HG02973 (cell line): ENCODE data around the gene TXNRD2.
"Not testable (repeated sequence)": the region's sequence is repeated elsewhere in the genome, so short reads cannot be mapped to it uniquely, and the experiment has no call there.

Source experiments
- ATAC-seq: cut with Tn5 transposase; IDR thresholded peaks from one replicate; pipeline ENCODE4 v1.9.1; 2021; ENCODE audit warnings: moderate library complexity; ENCODE audit not compliant: unreplicated experiment

Gene TXNRD2

GRCh38 chr22:19890502-19891316 is 50.9 kb downstream of the TXNRD2 start:
- no peak for ATAC-seq

- no peak for ATAC-seq
These were observed 51.7 kb downstream of the TXNRD2 start for GRCh38 chr22:19889951-19890350.

- ATAC-seq, result no peak
These were observed 53.4 kb downstream of the TXNRD2 start for GRCh38 chr22:19888131-19888746.

GRCh38 chr22:19887256-19887985 is 54.2 kb downstream of the TXNRD2 start:
- no peak for ATAC-seq

GRCh38 chr22:19886605-19887255 is 54.9 kb downstream of the TXNRD2 start:
- no peak for ATAC-seq

- no peak for ATAC-seq
These were observed 55.6 kb downstream of the TXNRD2 start for GRCh38 chr22:19885841-19886592.

- ATAC-seq, result no peak
These were observed 56.5 kb downstream of the TXNRD2 start for GRCh38 chr22:19884954-19885751.

- no peak for ATAC-seq
These were observed 57.3 kb downstream of the TXNRD2 start for GRCh38 chr22:19884161-19884953.

GRCh38 chr22:19883446-19883845 is 58.2 kb downstream of the TXNRD2 start:
- not testable (repeated sequence) for ATAC-seq

GRCh38 chr22:19882446-19883381 is 58.9 kb downstream of the TXNRD2 start:
- ATAC-seq, result no peak

GRCh38 chr22:19880786-19881569 is 60.6 kb downstream of the TXNRD2 start:
- ATAC-seq, result no peak

- no peak for ATAC-seq
These were observed 61.4 kb downstream of the TXNRD2 start for GRCh38 chr22:19879992-19880785.

- ATAC-seq, result no peak
These were observed 62.0 kb downstream of the TXNRD2 start for GRCh38 chr22:19879643-19879991.

- no peak for ATAC-seq
These were observed 62.4 kb downstream of the TXNRD2 start for GRCh38 chr22:19879246-19879570.

- no peak for ATAC-seq
These were observed 63.0 kb downstream of the TXNRD2 start for GRCh38 chr22:19878461-19879245.
